WTC11 (cell line): Measurements from ENCODE around the gene NCBP2. TPM values are rescaled to one million over a fixed set of nuclear protein-coding genes. Genes with fewer than 3 reads are reported as not detected.

Experiments
- ATAC-seq: fragments of 200-7000 bp; cut with Tn5 transposase; 2 replicates; pipeline ENCODE4 v1.10.0; 2021; ENCODE audit warnings: mild to moderate bottlenecking, moderate library complexity
- CTCF ChIA-PET: fragments of 300-600 bp; sonication (Branson Sonifier 250); formaldehyde crosslinking; loops from one replicate; lab custom pipeline; 2021; ENCODE audit warnings: antibody characterized with exemption; lab: Charles Lee
- POLR2A ChIA-PET: fragments of 350-600 bp; sonication (Branson Sonifier 250); formaldehyde crosslinking; loops from one replicate; lab custom pipeline; 2021; ENCODE audit warnings: antibody characterized with exemption; lab: Charles Lee
- DNase-seq: peaks from one replicate; pipeline ENCODE4 v3.0.0; 2021; ENCODE audit warnings: low spot score
- H3K27ac Mint-ChIP-seq: 2 replicates; pipeline ENCODE4 v1.8.0; 2021; ENCODE audit warnings: mixed read lengths
- H3K27me3 Mint-ChIP-seq: 2 replicates; pipeline ENCODE4 v1.8.0; 2021; ENCODE audit warnings: low read depth, mild to moderate bottlenecking, moderate library complexity, mixed read lengths
- H3K36me3 Mint-ChIP-seq: 2 replicates; pipeline ENCODE4 v1.8.0; 2021; ENCODE audit warnings: mixed read lengths
- H3K4me1 Mint-ChIP-seq: 2 replicates; pipeline ENCODE4 v1.8.0; 2022; ENCODE audit warnings: mixed read lengths
- H3K4me3 Mint-ChIP-seq: 2 replicates; pipeline ENCODE4 v1.8.0; 2021; ENCODE audit warnings: mild to moderate bottlenecking, moderate library complexity, mixed read lengths
- H3K9me3 Mint-ChIP-seq: 2 replicates; pipeline ENCODE4 v1.8.0; 2021; ENCODE audit warnings: mixed read lengths
- EMX1 ChIP-seq: fragments of 250-450 bp; sonication (Bioruptor Pico); IDR thresholded peaks from 2 replicates; pipeline ENCODE4 v1.8.0; 2021; ENCODE audit warnings: mild to moderate bottlenecking
- ESRRA ChIP-seq: sonication (generic); formaldehyde crosslinking; IDR thresholded peaks from 2 replicates; pipeline ENCODE4 v1.8.1; 2022; ENCODE audit warnings: mild to moderate bottlenecking, missing genetic modification reagents, borderline replicate concordance
- FOXJ3 ChIP-seq: sonication (generic); formaldehyde crosslinking; IDR thresholded peaks from 2 replicates; pipeline ENCODE4 v1.9.0; 2021; ENCODE audit warnings: missing genetic modification reagents, mild to moderate bottlenecking, borderline replicate concordance
- HMGA2 ChIP-seq: fragments of 250-450 bp; sonication (Bioruptor Pico); IDR thresholded peaks from 2 replicates; pipeline ENCODE4 v1.4.0; 2021; ENCODE audit warnings: mild to moderate bottlenecking, moderate library complexity
- RORB ChIP-seq: fragments of 250-450 bp; sonication (Bioruptor Pico); IDR thresholded peaks from 2 replicates; pipeline ENCODE4 v1.9.0; 2021; ENCODE audit warnings: mild to moderate bottlenecking
- TCF7 ChIP-seq: sonication (generic); formaldehyde crosslinking; IDR thresholded peaks from 2 replicates; pipeline ENCODE4 v1.8.0; 2022; ENCODE audit warnings: mild to moderate bottlenecking, low read depth, missing genetic modification reagents, moderate library complexity
- total RNA-seq: library from RNA; stranded (reverse); gene quantifications from 3 replicates; pipeline ENCODE4 v1.2.3, GENCODE V29; 2021
- TF ChIP-seq, protein P1 (sequence below): fragments of 250-450 bp; sonication (Bioruptor Pico); IDR thresholded peaks from 2 replicates; pipeline ENCODE4 v1.9.0; 2021; ENCODE audit warnings: mild to moderate bottlenecking
- TF ChIP-seq, protein P2 (sequence below): fragments of 250-450 bp; sonication (Bioruptor Pico); IDR thresholded peaks from 2 replicates; pipeline ENCODE4 v1.9.0; 2021; ENCODE audit warnings: moderate library complexity, mild to moderate bottlenecking, inconsistent platforms, borderline replicate concordance
- TF ChIP-seq, protein P3 (sequence below): sonication (generic); formaldehyde crosslinking; IDR thresholded peaks from 2 replicates; pipeline ENCODE4 v1.8.0; 2023; ENCODE audit warnings: missing genetic modification reagents
- TF ChIP-seq, protein P4 (sequence below): sonication (generic); formaldehyde crosslinking; IDR thresholded peaks from 2 replicates; pipeline ENCODE4 v1.8.1; 2022; ENCODE audit warnings: missing genetic modification reagents, borderline replicate concordance
- TF ChIP-seq, protein P5 (sequence below): sonication (generic); formaldehyde crosslinking; conservative IDR thresholded peaks from 2 replicates; pipeline ENCODE4 v1.8.1; 2022; ENCODE audit warnings: mild to moderate bottlenecking, missing genetic modification reagents
- TF ChIP-seq, protein P6 (sequence below): sonication (generic); formaldehyde crosslinking; IDR thresholded peaks from 2 replicates; pipeline ENCODE4 v1.8.1; 2023; ENCODE audit warnings: mild to moderate bottlenecking, moderate library complexity, missing genetic modification reagents
- TF ChIP-seq, protein P7 (sequence below): sonication (generic); formaldehyde crosslinking; IDR thresholded peaks from 2 replicates; pipeline ENCODE4 v1.8.0; 2022; ENCODE audit warnings: mild to moderate bottlenecking, missing genetic modification reagents

The NCBP2 gene
- total RNA-seq, 1 experiment from 2014 or later = 96.9 TPM

DNA sequence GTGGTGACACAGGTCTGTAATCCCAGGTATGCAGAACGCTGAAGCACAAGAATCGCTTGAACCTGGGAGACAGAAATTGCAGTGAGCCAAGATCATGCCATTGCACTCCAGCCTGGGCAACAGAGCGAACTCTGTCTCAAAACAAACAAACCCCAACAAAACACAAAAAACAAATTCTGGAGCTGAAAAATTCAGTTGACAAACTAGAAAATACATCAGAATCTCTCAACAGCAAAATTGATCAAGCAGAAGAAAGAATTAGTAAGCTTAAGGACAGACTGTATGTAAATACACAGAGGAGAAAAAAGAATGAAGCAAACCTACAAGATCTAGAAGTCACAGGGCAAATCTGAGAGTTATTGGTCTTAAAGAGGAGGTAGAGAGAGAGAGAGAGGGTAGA is 25.3 kb downstream of the NCBP2 start:
- Mint-ChIP-seq H3K27me3 (no peaks in the 10 kb centered on the region), H3K27ac (no peak overlapping the region), H3K4me3 (no peak overlapping the region), H3K36me3 (peaks cover 21% of the 10 kb centered on the region), H3K9me3 (peaks cover 9% of the 10 kb centered on the region), H3K4me1 (no peaks in the 10 kb centered on the region)
- DNase-seq (no peak), ATAC-seq (no peak)
- POLR2A ChIA-PET = interaction anchor here (0.6 kb wide), 1 partner anchor 49 kb away, joined by 3 read pairs; the partner anchor contains the start of gene SENP5
- TF ChIP-seq, protein P1, sequence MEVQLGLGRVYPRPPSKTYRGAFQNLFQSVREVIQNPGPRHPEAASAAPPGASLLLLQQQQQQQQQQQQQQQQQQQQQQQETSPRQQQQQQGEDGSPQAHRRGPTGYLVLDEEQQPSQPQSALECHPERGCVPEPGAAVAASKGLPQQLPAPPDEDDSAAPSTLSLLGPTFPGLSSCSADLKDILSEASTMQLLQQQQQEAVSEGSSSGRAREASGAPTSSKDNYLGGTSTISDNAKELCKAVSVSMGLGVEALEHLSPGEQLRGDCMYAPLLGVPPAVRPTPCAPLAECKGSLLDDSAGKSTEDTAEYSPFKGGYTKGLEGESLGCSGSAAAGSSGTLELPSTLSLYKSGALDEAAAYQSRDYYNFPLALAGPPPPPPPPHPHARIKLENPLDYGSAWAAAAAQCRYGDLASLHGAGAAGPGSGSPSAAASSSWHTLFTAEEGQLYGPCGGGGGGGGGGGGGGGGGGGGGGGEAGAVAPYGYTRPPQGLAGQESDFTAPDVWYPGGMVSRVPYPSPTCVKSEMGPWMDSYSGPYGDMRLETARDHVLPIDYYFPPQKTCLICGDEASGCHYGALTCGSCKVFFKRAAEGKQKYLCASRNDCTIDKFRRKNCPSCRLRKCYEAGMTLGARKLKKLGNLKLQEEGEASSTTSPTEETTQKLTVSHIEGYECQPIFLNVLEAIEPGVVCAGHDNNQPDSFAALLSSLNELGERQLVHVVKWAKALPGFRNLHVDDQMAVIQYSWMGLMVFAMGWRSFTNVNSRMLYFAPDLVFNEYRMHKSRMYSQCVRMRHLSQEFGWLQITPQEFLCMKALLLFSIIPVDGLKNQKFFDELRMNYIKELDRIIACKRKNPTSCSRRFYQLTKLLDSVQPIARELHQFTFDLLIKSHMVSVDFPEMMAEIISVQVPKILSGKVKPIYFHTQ = no peak
- TF ChIP-seq RORB (CRISPR knock-in tag) (no peak), ESRRA (CRISPR knock-in tag) (no peak), EMX1 (CRISPR knock-in tag) (no peak)
- TF ChIP-seq, protein P2, sequence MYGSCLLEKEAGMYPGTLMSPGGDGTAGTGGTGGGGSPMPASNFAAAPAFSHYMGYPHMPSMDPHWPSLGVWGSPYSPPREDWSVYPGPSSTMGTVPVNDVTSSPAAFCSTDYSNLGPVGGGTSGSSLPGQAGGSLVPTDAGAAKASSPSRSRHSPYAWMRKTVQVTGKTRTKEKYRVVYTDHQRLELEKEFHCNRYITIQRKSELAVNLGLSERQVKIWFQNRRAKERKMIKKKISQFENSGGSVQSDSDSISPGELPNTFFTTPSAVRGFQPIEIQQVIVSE = no peak
- TF ChIP-seq, protein P3, sequence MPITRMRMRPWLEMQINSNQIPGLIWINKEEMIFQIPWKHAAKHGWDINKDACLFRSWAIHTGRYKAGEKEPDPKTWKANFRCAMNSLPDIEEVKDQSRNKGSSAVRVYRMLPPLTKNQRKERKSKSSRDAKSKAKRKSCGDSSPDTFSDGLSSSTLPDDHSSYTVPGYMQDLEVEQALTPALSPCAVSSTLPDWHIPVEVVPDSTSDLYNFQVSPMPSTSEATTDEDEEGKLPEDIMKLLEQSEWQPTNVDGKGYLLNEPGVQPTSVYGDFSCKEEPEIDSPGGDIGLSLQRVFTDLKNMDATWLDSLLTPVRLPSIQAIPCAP (CRISPR knock-in tag) = no peak
- TF ChIP-seq, protein P4, sequence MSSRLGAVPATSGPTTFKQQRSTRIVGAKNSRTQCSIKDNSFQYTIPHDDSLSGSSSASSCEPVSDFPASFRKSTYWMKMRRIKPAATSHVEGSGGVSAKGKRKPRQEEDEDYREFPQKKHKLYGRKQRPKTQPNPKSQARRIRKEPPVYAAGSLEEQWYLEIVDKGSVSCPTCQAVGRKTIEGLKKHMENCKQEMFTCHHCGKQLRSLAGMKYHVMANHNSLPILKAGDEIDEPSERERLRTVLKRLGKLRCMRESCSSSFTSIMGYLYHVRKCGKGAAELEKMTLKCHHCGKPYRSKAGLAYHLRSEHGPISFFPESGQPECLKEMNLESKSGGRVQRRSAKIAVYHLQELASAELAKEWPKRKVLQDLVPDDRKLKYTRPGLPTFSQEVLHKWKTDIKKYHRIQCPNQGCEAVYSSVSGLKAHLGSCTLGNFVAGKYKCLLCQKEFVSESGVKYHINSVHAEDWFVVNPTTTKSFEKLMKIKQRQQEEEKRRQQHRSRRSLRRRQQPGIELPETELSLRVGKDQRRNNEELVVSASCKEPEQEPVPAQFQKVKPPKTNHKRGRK (CRISPR knock-in tag) = no peak
- TF ChIP-seq, protein P5, sequence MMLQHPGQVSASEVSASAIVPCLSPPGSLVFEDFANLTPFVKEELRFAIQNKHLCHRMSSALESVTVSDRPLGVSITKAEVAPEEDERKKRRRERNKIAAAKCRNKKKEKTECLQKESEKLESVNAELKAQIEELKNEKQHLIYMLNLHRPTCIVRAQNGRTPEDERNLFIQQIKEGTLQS (CRISPR knock-in tag) = no peak
- TF ChIP-seq, protein P6, sequence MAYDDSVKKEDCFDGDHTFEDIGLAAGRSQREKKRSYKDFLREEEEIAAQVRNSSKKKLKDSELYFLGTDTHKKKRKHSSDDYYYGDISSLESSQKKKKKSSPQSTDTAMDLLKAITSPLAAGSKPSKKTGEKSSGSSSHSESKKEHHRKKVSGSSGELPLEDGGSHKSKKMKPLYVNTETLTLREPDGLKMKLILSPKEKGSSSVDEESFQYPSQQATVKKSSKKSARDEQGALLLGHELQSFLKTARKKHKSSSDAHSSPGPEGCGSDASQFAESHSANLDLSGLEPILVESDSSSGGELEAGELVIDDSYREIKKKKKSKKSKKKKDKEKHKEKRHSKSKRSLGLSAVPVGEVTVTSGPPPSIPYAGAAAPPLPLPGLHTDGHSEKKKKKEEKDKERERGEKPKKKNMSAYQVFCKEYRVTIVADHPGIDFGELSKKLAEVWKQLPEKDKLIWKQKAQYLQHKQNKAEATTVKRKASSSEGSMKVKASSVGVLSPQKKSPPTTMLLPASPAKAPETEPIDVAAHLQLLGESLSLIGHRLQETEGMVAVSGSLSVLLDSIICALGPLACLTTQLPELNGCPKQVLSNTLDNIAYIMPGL = no peak
- CTCF ChIA-PET = interaction anchor here (0.6 kb wide), 1 partner anchor 81 kb away, joined by 3 read pairs; no protein-coding TSS in a partner anchor

DNA sequence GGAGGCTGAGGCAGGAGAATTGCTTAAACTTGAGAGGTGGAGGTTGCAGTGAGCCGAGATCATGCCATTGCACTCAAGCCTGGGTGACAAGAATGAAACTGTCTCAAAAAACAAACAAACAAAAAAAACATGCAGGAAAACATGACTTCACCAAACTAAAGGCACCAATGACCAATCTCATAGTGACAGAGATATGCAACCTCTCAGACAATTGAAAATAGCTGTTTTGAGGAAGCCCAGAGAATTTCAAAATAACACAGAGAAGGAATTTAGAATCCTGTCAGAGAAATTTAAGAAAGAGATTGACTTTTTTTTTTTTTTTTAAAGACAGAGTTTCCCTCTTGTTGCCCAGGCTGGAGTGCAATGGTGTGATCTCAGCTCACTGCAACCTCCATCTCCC is 26.1 kb downstream of the NCBP2 start:
- CTCF ChIA-PET = interaction anchor here (0.6 kb wide), 1 partner anchor 80 kb away, joined by 3 read pairs; no protein-coding TSS in a partner anchor
- H3K9me3 Mint-ChIP-seq = peaks cover 9% of the 10 kb centered on the region
- POLR2A ChIA-PET = no interaction called here
- no peaks in the 10 kb centered on the region for H3K4me1 Mint-ChIP-seq
- no peak overlapping the region for H3K27ac Mint-ChIP-seq
- DNase-seq (no peak), ATAC-seq (no peak)
- no peaks in the 10 kb centered on the region for H3K27me3 Mint-ChIP-seq
- H3K4me3 Mint-ChIP-seq = no peak overlapping the region
- peaks cover 21% of the 10 kb centered on the region for H3K36me3 Mint-ChIP-seq
- TF ChIP-seq FOXJ3 (CRISPR knock-in tag) = no peak
- TF ChIP-seq TCF7 = no peak
- no peak for TF ChIP-seq HMGA2 (CRISPR knock-in tag)
- TF ChIP-seq, protein P6 = no peak
- TF ChIP-seq, protein P7, sequence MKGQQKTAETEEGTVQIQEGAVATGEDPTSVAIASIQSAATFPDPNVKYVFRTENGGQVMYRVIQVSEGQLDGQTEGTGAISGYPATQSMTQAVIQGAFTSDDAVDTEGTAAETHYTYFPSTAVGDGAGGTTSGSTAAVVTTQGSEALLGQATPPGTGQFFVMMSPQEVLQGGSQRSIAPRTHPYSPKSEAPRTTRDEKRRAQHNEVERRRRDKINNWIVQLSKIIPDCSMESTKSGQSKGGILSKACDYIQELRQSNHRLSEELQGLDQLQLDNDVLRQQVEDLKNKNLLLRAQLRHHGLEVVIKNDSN (CRISPR knock-in tag) = no peak
